HUES64 (cell line): ENCODE measurements around the gene MORC1.

Source experiments
- H3K27ac ChIP-seq: 2 replicates; pipeline ENCODE4 v1.7.0; 2013; ENCODE audit warnings: low read depth, low read length, inconsistent platforms
- H3K27me3 ChIP-seq: 2 replicates; pipeline ENCODE4 v1.6.1; 2013; ENCODE audit warnings: mild to moderate bottlenecking, low read length; ENCODE audit not compliant: insufficient read depth
- H3K36me3 ChIP-seq: 2 replicates; pipeline ENCODE4 v1.6.1; 2013; ENCODE audit warnings: mild to moderate bottlenecking, low read length; ENCODE audit not compliant: insufficient read depth
- H3K4me1 ChIP-seq: 2 replicates; pipeline ENCODE4 v1.6.1; 2013; ENCODE audit warnings: mild to moderate bottlenecking, low read length, moderate library complexity; ENCODE audit not compliant: insufficient read depth
- H3K4me3 ChIP-seq: 2 replicates; pipeline ENCODE4 v1.5.1; 2013; ENCODE audit warnings: mild to moderate bottlenecking, low read length, moderate library complexity
- H3K9ac ChIP-seq: 2 replicates; pipeline ENCODE4 v1.6.1; 2013; ENCODE audit warnings: mild to moderate bottlenecking, low read depth, low read length
- H3K9me3 ChIP-seq: 2 replicates; pipeline ENCODE4 v1.6.1; 2013; ENCODE audit warnings: low read depth, low read length; ENCODE audit not compliant: insufficient read depth
- WGBS: fragments of 150-250, 120-280 bp; methylation state at CpG from one replicate; pipeline ENCODE4 v1.1.7; 2013; ENCODE audit warnings: missing lambda C conversion rate; 5-methylcytosine and 5-hydroxymethylcytosine counted together

Gene MORC1

DNA sequence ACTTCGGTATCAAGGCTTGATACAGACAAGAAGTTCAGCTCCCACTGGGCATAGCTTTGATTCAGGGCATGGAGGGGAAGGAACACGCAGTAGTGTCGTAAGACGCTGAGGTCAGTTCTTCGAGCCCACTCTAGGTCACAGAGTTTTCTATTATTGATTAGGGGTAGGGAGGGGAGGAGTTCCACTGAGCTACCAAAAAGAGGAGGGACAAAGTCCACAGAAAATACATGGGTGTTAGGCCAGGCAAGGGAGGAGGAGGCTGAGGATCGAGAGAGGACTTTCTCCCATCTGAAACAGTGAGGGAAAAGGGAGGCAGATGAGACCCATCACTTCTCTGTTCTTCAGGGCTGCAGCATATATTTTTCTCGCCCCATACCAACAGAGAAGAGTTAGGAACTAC lies 89.2 kb downstream of the MORC1 start:
- H3K27me3 ChIP-seq: no peaks in the 10 kb centered on the region
- H3K36me3 ChIP-seq: no peaks in the 10 kb centered on the region
- H3K4me3 ChIP-seq: no peak overlapping the region
- H3K9me3 ChIP-seq: no peaks in the 10 kb centered on the region
- no peak overlapping the region for H3K9ac ChIP-seq
- no peaks in the 10 kb centered on the region for H3K4me1 ChIP-seq
- no peak overlapping the region for H3K27ac ChIP-seq
- 73% methylated on average over 7 of the region's 7 CpGs for WGBS

DNA sequence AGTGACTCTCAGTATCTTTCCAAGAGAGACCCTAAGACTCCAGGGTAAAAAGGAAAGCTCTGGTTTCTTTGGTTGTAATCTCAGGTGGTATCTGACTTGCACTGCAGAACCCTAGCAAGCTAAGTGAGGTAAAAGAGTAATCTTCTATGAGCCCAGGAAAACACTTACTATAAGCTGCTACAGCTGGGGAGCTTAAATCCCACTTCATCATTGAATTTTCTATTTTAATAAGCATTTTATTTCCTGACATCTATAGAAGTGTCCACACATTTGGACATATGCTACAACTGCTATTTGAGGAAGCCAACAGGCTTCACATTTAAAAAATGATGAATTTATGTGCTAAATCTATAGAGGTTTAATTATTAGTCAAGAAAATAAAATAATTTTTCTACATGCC lies 91.1 kb downstream of the MORC1 start:
- H3K9ac ChIP-seq: no peak overlapping the region

DNA sequence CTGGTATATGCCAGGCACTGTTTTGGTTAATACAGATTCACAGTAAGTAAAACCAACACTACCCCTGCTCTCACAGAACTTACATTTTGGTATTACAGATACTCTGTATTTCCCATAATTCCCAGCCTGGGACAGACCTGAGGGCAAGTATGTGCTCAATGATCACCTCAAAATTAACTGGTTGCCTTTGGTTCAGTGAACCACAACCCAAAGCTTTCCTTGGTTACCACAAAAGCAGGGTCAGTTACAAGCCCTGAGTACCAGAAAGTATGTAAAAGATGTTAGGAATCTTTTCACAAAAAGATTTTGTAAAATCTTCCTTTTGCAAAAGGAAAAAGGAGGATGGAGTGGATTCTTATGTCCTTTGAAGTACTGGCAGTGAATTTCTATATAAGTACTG lies 92.0 kb downstream of the MORC1 start:
- no peaks in the 10 kb centered on the region for H3K9me3 ChIP-seq
- H3K4me3 ChIP-seq: no peak overlapping the region
- H3K9ac ChIP-seq: no peak overlapping the region
- no peaks in the 10 kb centered on the region for H3K27me3 ChIP-seq
- H3K4me1 ChIP-seq: no peaks in the 10 kb centered on the region
- no peaks in the 10 kb centered on the region for H3K36me3 ChIP-seq
- no peak overlapping the region for H3K27ac ChIP-seq

More for the DNA sequence above, 91.1 kb downstream of the MORC1 start:
- H3K4me3 ChIP-seq: no peak overlapping the region
- H3K36me3 ChIP-seq: no peaks in the 10 kb centered on the region
- no peaks in the 10 kb centered on the region for H3K9me3 ChIP-seq
- H3K27ac ChIP-seq: no peak overlapping the region
- H3K4me1 ChIP-seq: no peaks in the 10 kb centered on the region
- no peaks in the 10 kb centered on the region for H3K27me3 ChIP-seq

DNA sequence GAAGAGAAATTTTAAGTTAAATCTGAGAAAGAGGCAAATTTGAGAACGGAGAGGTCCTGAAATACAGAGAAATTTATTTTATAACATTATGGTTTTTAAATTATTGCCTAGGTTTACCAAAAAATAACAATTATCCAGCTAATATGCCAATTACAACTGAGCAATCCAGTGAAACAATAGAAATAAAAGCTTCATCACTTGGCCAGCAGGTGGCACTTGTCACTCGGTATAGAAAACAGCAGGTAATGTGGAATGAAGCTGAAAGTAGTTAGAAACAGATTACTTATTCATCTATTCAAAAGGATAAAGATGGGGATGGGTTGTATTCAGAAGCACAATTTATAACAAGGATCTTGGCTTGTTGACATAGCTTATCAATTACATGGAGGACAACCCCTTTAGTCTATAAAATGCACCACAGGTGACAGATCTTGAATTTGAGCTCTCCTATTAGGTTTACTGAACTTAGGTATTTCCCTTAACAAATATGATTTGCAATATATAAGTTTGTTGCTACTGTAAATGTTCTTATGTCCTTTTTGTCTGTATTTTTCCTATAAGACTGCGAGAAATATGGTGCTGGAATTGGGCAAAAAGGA lies 94.2 kb downstream of the MORC1 start:
- Histone ChIP-seq H3K4me1 (no peaks in the 10 kb centered on the region), H3K9ac (no peak overlapping the region), H3K27me3 (no peaks in the 10 kb centered on the region), H3K4me3 (no peak overlapping the region), H3K9me3 (no peaks in the 10 kb centered on the region), H3K27ac (no peak overlapping the region), H3K36me3 (no peaks in the 10 kb centered on the region)
- 0% methylated on average over 1 of the region's 3 CpGs for WGBS

DNA sequence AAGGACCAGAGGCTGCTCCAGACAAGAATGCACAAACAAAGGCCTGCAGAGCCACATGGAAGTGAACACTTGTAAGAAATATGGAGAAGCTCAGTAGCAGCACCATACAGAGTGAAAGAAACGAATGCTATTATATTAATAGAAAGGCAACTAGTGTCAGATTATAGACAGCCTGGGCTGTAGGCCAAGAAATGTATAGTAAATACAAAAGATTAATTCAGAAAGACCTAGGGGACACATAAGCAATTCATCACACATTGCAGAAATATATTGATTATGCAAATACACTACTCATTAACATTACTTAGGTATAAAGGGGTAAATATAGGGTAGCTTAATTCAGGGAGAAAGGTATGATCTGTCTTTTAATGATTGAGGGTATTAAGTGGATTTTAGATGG lies 94.8 kb downstream of the MORC1 start:
- Histone ChIP-seq H3K36me3 (no peaks in the 10 kb centered on the region), H3K4me3 (no peak overlapping the region)
- 94% methylated on average over 1 of the region's 1 CpG for WGBS

DNA sequence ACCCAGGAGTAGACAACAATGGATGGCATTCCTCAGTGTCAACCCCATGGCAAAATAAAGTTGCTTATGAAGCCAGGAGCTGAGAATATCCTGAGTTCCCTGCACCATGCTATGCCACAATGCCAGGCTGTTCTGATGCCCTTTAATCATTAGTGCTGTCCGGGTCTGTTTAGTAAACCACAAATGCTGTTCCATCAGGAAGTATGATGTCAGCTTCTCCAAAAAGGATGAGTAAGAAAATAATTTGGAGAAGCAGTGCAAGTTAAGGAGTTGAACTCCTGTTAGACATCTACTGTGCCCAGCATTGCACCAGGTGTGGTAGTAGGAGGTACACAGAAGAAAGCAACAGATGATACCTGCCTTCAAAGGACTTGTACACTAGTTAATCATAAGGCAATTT lies 96.4 kb downstream of the MORC1 start:
- Histone ChIP-seq H3K9ac (no peak overlapping the region), H3K4me1 (no peaks in the 10 kb centered on the region), H3K9me3 (no peaks in the 10 kb centered on the region), H3K36me3 (no peaks in the 10 kb centered on the region), H3K27ac (no peak overlapping the region), H3K4me3 (no peak overlapping the region), H3K27me3 (no peaks in the 10 kb centered on the region)
- 93% methylated on average over 1 of the region's 1 CpG for WGBS

More for the DNA sequence above, 94.8 kb downstream of the MORC1 start:
- H3K27me3 ChIP-seq: no peaks in the 10 kb centered on the region
- no peak overlapping the region for H3K27ac ChIP-seq
- H3K9ac ChIP-seq: no peak overlapping the region
- H3K9me3 ChIP-seq: no peaks in the 10 kb centered on the region
- no peaks in the 10 kb centered on the region for H3K4me1 ChIP-seq

DNA sequence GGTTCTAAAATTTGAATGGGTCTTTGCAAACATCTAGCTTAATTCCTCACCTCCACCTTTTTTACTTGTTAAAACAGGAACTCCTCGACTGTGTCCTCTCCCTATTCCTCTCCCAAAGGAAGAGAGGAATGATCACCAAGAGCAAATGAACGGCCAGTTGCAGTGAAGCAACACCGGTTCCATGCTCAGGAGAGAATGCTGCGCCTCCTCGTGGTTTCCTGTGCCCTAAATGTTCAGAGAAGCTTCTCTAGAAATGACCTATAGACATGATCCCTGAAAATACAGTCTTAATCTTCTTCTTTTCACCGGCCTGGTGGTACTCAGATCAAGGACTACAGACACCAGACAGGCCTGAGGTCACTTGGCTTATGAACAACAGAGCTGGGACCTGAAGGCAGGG lies 99.1 kb downstream of the MORC1 start:
- Histone ChIP-seq H3K27me3 (no peaks in the 10 kb centered on the region), H3K27ac (no peak overlapping the region), H3K9ac (no peak overlapping the region), H3K9me3 (no peaks in the 10 kb centered on the region), H3K4me1 (no peaks in the 10 kb centered on the region), H3K36me3 (no peaks in the 10 kb centered on the region), H3K4me3 (no peak overlapping the region)
- WGBS: 86% methylated on average over 6 of the region's 6 CpGs

DNA sequence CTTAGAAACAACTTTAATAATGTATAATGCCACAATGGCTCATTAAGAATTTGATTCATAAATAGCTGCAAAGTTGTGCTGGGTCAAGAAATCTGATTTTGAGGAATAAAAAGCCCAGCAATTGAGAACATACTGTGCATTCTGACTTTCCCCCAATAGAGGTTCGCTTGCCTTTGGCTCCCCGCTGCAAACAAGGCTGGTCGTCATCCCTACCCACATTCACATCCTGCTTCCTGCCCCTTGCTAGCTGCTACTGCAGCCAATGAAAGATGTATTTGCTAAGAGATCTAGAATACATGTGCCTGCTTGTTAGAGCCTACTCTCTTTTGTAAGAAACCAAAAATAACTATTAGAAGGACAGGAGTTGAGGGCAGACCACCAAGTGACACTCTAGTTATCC lies 112.5 kb downstream of the MORC1 start:
- H3K9me3 ChIP-seq: no peaks in the 10 kb centered on the region
- H3K36me3 ChIP-seq: no peaks in the 10 kb centered on the region
- no peak overlapping the region for H3K9ac ChIP-seq
- H3K27me3 ChIP-seq: no peaks in the 10 kb centered on the region
- no peak overlapping the region for H3K27ac ChIP-seq
- WGBS: 83% methylated on average over 3 of the region's 3 CpGs
- no peak overlapping the region for H3K4me3 ChIP-seq
- H3K4me1 ChIP-seq: no peaks in the 10 kb centered on the region

DNA sequence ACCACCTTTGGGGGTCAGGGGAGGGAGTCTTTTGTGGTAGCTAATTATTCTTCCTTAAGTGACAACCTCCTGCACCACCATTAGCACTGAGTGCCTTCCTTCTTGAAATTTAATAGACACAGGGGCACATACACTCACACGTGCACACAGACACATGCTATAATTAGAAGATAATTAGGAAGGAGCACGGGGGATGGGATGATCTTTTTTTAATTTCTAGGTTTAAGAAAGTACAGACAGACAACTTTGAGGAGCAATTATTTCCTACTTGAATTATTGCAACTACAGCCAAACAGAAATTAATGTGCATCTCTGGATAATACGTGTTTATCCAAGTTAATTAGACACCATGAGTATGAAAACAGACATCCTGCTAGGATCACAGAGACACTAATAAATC lies 119.5 kb downstream of the MORC1 start:
- Histone ChIP-seq H3K27me3 (no peaks in the 10 kb centered on the region), H3K9ac (no peak overlapping the region), H3K27ac (no peak overlapping the region), H3K9me3 (no peaks in the 10 kb centered on the region), H3K4me1 (no peaks in the 10 kb centered on the region), H3K36me3 (no peaks in the 10 kb centered on the region), H3K4me3 (no peak overlapping the region)
- WGBS: 89% methylated on average over 2 of the region's 3 CpGs

DNA sequence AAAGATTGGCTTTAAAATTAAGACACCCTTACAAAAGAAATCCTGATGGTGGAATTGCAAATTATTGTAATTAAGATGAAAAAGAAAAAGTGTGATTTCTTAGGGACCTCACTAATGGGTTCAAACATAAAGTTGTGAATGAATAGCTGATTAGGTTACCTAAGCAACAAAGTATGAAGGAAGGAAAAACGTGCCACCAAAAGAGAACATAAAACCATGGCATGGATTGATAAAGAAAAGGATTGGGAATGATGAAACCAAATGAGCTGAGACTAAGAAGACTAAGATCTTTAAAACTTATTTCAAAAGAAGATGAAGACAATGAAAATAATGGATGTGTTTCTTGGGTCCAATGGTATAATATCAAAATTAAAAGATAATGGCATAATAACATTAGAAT lies 132.1 kb downstream of the MORC1 start:
- Histone ChIP-seq H3K9me3 (no peaks in the 10 kb centered on the region), H3K36me3 (no peaks in the 10 kb centered on the region), H3K27ac (no peak overlapping the region), H3K4me1 (no peaks in the 10 kb centered on the region), H3K4me3 (no peak overlapping the region), H3K27me3 (no peaks in the 10 kb centered on the region), H3K9ac (no peak overlapping the region)
- 3% methylated on average over 1 of the region's 1 CpG for WGBS

DNA sequence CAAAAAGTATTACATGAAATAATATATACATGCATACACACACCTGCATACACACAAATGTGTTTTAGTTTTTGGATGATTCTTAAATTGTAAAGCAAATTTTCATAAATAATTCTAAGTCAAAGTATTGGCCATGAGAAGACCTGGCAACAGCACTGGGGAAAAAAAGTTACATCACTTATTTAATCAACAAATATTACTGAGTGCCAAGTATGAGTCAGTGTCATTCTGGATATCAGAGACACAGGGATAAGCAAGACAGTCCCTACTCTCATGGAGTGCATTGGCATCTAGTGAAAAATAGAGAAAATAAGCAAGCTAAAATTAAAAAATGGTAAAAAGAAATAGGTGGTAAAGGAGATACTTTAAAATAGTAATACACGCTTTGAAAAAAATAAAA lies 134.9 kb downstream of the MORC1 start:
- H3K27ac ChIP-seq: no peak overlapping the region
- no peak overlapping the region for H3K4me3 ChIP-seq
- H3K27me3 ChIP-seq: no peaks in the 10 kb centered on the region
- 97% methylated on average over 1 of the region's 1 CpG for WGBS
- no peak overlapping the region for H3K9ac ChIP-seq
- H3K4me1 ChIP-seq: no peaks in the 10 kb centered on the region
- no peaks in the 10 kb centered on the region for H3K36me3 ChIP-seq
- no peaks in the 10 kb centered on the region for H3K9me3 ChIP-seq

DNA sequence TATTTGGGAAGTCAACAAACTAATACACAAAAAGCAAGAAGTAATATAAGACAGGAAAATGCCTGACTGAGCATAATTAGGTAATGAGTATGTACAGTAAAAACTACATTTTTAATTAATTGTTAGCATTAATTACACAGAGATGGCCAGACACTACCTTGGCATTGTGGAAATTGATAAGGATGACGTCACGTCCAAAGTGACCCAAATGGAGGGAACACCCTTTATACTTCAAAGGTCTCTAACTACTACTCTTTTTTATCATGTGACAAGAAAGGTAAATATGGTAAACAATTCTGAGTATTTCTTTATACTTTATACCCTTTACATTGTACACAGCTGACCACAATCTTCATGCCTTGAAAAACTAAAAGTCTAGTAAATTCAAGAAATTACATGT lies 141.9 kb downstream of the MORC1 start:
- no peaks in the 10 kb centered on the region for H3K4me1 ChIP-seq
- H3K27me3 ChIP-seq: no peaks in the 10 kb centered on the region
- WGBS: no CpG with 5 or more reads among the region's 2 CpGs
- no peak overlapping the region for H3K4me3 ChIP-seq
- H3K27ac ChIP-seq: no peak overlapping the region
- no peaks in the 10 kb centered on the region for H3K36me3 ChIP-seq
- no peak overlapping the region for H3K9ac ChIP-seq
- no peaks in the 10 kb centered on the region for H3K9me3 ChIP-seq
